Amygdala (tissue), 56 donors: Measurements from ENCODE around the gene RIPOR3.
"Not testable (repeated sequence)": the region's sequence is repeated elsewhere in the genome, so short reads cannot be mapped to it uniquely, and the experiment has no call there.

Experiments
- DNase-seq, 56 donors: peaks; one replicate each; lab custom pipeline; 2025; lab: John Stamatoyannopoulos, UW

Gene RIPOR3

GRCh38 chr20:50636601-50637540 is 54.5 kb downstream of the RIPOR3 start:
- DNase-seq = no peak

DNA sequence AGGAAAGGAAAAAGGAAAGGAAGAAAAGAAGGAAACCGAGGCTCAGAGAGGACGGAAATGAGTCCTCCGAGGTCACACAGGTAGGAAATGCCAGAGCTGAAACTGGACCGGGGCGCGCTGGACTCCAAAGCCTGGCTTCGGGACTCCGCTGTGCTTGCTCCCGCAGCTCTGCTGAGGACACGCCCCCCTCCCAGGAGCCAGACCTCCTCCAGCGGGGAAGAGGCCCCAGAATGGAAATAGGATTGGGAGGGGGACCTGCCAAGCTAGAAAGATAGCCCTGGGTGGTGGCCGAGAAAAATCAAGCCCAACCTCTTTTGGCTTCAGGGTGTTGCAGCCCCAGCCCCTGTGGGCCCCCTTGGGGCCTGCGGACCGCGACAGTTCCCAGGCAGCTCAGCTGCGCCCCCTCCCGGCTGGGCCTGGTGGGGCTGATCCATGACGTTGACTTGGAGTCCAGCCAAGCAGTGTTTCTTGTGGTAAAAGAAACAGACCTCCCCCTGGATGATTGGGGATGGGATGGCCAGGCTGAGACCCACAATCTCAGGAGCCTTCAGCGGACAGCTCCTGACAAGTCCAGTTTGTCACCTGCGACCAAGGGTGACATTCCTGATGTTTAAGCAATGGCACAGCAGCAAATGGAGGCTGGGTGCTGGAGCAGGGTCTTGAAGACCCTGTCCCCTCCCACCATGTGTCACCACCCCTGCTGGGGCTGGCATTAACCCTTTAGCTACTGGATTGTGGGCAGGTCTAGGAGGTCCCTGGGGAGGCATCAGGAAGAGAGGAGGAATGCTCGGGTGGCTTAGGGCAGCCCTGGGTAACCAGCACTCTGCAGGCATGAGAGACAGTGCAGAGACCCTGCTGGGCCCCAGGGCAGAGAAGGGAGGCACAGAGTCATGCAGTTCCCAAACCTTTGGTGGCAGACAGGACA is 55.4 kb downstream of the RIPOR3 start:
- peak in 8 of 56 donors; percentile 0 to 39 (median 12) for DNase-seq

DNA sequence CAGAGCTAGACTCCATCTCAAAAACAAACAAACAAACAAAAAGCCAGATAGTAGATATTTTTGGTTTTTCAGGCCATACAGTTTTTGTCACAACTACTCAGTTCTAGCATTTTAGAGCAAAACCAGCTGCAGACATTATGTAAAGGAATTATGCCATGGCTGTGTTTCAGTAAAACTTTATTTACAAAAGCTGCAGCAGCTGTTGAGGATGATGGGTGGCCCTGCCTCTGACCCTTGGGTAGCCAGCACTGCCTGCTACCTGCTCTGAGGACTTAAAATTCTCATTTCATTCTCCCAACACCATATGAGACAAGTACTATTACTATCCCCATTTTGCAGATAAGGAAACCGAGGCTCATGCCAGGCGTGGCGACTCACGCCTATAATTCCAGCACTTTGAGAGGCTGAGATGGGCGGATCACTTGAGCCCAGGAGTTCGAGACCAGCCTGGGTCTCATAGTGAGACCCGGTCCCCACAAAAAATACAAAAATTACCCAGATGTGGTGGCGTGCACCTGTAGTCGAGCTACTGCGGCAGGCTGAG is 56.3 kb downstream of the RIPOR3 start:
- DNase-seq = no peak

DNA sequence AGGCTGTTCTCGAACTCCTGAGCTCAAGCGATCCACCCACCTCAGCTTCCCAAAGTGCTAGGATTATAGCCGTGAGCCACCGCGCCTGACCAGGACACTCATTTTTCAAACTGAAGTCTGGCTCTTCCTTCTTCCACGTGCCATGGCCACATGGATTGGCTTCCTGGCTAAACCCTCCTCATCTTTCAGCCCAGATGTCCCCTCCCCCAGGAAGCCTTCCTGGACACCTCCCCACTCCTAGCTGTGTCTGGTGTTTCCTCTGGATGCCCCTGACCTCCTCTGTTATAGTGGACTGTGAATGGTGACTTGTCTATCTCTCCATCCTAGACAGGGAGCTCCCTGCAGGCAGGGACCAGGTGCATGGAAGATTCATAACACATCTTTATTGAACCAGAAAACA is 57.2 kb downstream of the RIPOR3 start:
- DNase-seq = no peak

DNA sequence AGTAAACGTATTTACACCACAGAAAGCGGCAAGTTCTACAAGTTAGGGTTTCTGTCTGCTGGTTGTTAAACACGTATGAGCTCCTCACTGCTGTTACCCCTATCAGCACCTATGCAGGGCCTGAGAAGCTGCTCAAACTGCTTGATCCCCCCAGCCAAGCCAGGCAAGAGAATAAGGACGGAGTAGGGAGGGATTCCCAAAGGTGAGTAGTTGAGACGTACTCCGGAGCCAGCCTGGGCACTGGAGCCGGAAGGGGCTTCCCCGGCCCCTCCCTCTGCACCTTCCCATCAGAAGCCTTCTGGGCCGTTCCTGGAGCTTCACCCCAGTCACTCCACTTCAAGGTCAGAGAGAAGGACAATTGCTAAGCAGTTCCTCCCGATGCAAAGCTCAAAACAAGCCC is 58.0 kb downstream of the RIPOR3 start:
- no peak for DNase-seq

GRCh38 chr20:50632701-50633100 is 58.6 kb downstream of the RIPOR3 start:
- DNase-seq = no peak

DNA sequence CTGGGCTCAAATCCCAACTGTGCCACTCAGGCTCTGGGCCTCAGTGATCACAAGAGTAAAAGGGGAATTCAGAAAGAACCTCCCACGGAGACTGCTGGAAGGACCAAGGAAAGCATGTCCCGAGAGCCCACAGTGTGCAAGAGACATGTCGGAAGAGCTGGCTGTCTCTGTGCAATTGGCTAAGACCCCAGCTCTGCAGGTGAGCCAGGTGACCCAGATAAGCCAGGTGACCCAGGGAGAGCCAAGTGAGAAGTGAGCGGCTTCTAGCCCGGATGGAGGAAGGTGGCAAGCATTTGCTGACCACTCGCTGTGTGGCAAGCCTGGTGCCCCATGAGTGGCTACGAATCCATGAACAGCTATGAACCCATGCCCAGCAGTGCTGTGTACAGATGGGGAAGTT is 59.1 kb downstream of the RIPOR3 start:
- DNase-seq = no peak

GRCh38 chr20:50630578-50631263 is 60.6 kb downstream of the RIPOR3 start:
- DNase-seq = no peak

DNA sequence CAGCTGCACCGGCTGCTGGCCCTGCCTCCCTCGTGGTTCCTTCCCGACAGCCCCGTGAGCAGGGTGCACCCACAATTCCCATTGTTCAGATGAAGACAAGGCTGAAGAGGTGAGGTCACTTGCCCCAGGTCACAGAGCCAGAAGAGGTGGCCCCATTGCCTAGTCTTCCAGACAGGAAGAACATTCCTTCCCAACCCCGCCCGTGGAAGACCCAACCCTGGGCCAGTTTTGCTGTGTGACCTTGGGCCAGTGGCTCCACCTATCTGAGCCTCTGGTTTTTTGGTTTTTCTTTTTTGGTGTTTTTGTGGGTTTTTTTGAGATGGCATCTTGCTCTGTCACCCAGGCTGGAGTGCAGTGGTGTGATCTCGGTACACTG is 61.7 kb downstream of the RIPOR3 start:
- DNase-seq = no peak

GRCh38 chr20:50628853-50629669 is 62.3 kb downstream of the RIPOR3 start:
- DNase-seq = no peak

GRCh38 chr20:50628332-50628731 is 63.0 kb downstream of the RIPOR3 start:
- no peak for DNase-seq

GRCh38 chr20:50627747-50628146 is 63.6 kb downstream of the RIPOR3 start:
- DNase-seq = no peak

GRCh38 chr20:50625986-50626677 is 65.2 kb downstream of the RIPOR3 start:
- no peak for DNase-seq

DNA sequence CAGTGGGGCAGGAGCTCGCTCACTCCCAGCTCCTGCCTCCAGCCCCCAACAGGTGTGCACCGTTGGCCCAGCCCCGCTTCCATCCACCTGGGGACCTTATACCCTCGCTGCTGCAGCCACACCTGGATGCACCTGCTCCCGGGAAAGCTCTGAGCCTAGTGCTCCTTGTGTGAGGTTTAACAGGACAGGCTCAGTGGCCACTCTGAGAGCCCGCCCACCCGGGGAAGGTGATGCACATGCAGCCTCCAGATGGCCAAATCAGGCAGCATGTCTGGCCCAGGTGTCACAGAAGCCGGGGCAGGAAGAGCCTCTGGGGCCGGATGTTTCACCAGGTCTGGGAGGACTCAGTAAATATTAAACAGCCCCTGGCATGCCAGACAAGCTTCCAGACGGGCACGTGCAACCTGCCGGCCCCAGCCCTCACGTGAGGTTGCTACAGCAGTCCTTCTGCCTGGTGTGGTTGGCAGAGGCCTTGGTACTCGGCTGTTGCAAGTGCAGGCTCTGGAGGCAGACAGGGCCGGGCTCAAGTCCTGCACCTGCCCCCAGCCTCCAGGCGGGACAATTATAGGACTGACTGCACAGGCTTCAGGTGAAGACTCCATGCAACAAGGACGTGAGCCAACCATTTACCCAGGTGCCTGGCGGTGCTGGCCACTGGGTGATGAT is 66.9 kb downstream of the RIPOR3 start:
- DNase-seq = no peak

- DNase-seq = no peak
These were observed 70.2 kb downstream of the RIPOR3 start for GRCh38 chr20:50621068-50621665.

GRCh38 chr20:50620459-50620858 is 70.9 kb downstream of the RIPOR3 start:
- DNase-seq = not testable (repeated sequence)

DNA sequence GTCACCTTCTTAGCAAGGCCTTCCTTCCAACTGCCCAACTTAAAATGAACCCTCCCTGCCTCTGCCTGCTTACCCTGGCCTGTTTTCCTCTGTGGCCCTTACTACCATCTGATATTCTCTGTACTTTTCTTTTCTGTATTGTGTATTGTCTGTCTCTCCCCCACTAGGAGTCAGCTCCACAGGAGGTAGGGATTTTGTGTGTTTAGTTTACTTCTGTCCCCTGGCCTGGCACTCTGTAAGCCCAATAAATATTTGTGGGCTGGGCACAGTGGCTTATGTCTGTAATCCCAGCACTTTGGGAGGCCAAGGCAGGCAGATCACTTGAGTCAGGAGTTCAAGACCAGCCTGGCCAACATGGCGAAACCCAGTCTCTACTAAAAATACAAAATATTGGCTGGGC is 72.8 kb downstream of the RIPOR3 start:
- DNase-seq = no peak

DNA sequence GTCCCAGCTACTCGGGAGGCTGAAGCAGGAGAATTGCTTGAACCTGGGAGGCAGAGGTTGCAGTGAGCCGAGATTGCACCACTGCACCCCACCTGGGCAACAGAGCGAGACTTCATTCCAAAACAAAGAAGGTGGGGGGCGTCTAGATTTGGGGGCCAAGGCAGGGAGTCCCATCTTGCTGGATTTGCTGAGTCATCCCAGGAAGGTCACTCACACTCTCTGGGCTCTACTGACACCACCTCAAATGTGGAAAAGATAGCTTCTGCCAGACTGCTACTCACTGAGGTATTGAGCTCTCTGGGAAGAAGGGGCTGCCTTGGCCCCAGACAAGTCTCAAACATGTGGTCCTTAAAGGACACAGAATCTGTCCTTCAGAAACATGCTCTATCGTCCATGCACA is 74.3 kb downstream of the RIPOR3 start:
- DNase-seq = no peak
